Endothelial cell of umbilical vein (primary cell): ENCODE measurements around the gene RNASE13. TPM values are rescaled to one million over a fixed set of nuclear protein-coding genes. Genes with fewer than 3 reads are reported as not detected.

Source experiments
- BruUV-seq: library from RNA; stranded (reverse); fragments of 400-500 nt; replicated peaks from 2 replicates; lab custom pipeline; 2021; lab: Mats Ljungman, UMichigan
- CTCF ChIA-PET: fragments of 300-600, 350-600 bp; sonication (Branson Sonifier 250); formaldehyde crosslinking; loops from one replicate; lab custom pipeline; 2021; ENCODE audit warnings: antibody characterized with exemption, inconsistent platforms; lab: Charles Lee
- POLR2A ChIA-PET: fragments of 300-600, 350-600 bp; sonication (Branson Sonifier 250); formaldehyde crosslinking; loops from one replicate; lab custom pipeline; 2021; ENCODE audit warnings: antibody characterized with exemption, inconsistent platforms; lab: Charles Lee
- DNase-seq: peaks from one replicate; pipeline ENCODE4 v3.0.0-alpha.2; 2011; ENCODE audit warnings: low read depth, low spot score
- FAIRE-seq: peaks from 2 replicates; lab custom pipeline; 2011; peaks lifted over from hg19 to GRCh38; lab: Jason Lieb, UNC
- H2AFZ ChIP-seq: 2 replicates; pipeline ENCODE4 v1.6.0; 2012; ENCODE audit warnings: low read depth, low read length, control low read depth, inconsistent platforms
- H3K27ac ChIP-seq: 2 replicates; pipeline ENCODE4 v1.5.1; 2011; ENCODE audit warnings: low read depth, mild to moderate bottlenecking, control low read depth, low read length, moderate library complexity; ENCODE audit not compliant: insufficient read depth
- H3K27me3 ChIP-seq, 2 experiments: 2 replicates each; pipeline versions ENCODE4 v1.6.0 to v1.6.1; 2011; ENCODE audit warnings: low read length in 2 of 2, mixed read lengths in 1 of 2; ENCODE audit not compliant: control insufficient read depth in 2 of 2, insufficient read depth in 2 of 2
- H3K36me3 ChIP-seq, 2 experiments: 2 replicates in 1 of 2; 3 replicates in 1 of 2; pipeline ENCODE4 v1.5.1; 2011; ENCODE audit warnings: low read length in 2 of 2, mild to moderate bottlenecking in 1 of 2, moderate library complexity in 1 of 2; ENCODE audit not compliant: control insufficient read depth in 2 of 2, insufficient read depth in 2 of 2; ENCODE audit errors: extremely low read depth in 1 of 2
- H3K4me1 ChIP-seq: 3 replicates; pipeline ENCODE4 v1.5.1; 2011; ENCODE audit warnings: mild to moderate bottlenecking, low read length; ENCODE audit not compliant: control insufficient read depth, insufficient read depth; ENCODE audit errors: extremely low read depth
- H3K4me2 ChIP-seq: 2 replicates; pipeline ENCODE4 v1.6.1; 2011; ENCODE audit warnings: low read length, control low read depth, mixed read lengths; ENCODE audit not compliant: insufficient read depth
- H3K4me3 ChIP-seq, 3 experiments: fragments of 200-600 bp in 1 of 3; sonication (generic), shearing (Covaris generic) in 1 of 3; replicated peaks in 1 of 3; 2 replicates each; pipeline ENCODE4 v1.5.1; 2011 to 2016; ENCODE audit warnings: control low read depth in 3 of 3, low read length in 3 of 3, mild to moderate bottlenecking in 2 of 3, inconsistent platforms in 1 of 3, low read depth in 1 of 3, moderate library complexity in 1 of 3; ENCODE audit not compliant: insufficient read depth in 1 of 3
- H3K79me2 ChIP-seq: 2 replicates; pipeline ENCODE4 v1.6.0; 2012; ENCODE audit warnings: low read length, inconsistent platforms; ENCODE audit not compliant: control insufficient read depth, insufficient read depth
- H3K9ac ChIP-seq: replicated peaks from 2 replicates; pipeline ENCODE3; 2011; ENCODE audit warnings: low read length, control low read depth; ENCODE audit not compliant: insufficient read depth; ENCODE audit errors: extremely low read depth
- H3K9me1 ChIP-seq: replicated peaks from 3 replicates; pipeline ENCODE4 v1.6.0; 2011; ENCODE audit warnings: mild to moderate bottlenecking, low read length; ENCODE audit not compliant: control insufficient read depth, insufficient read depth; ENCODE audit errors: extremely low read depth
- H3K9me3 ChIP-seq: replicated peaks from 2 replicates; pipeline ENCODE4 v1.5.1; 2012; ENCODE audit warnings: low read length, inconsistent platforms; ENCODE audit not compliant: control insufficient read depth, insufficient read depth
- H4K20me1 ChIP-seq: replicated peaks from 2 replicates; pipeline ENCODE3; 2011; ENCODE audit warnings: mild to moderate bottlenecking, low read length; ENCODE audit not compliant: control insufficient read depth, insufficient read depth; ENCODE audit errors: extremely low read depth
- CTCF ChIP-seq, 2 donors: IDR thresholded peaks; 1 replicate in 1 of 2; 2 replicates in 1 of 2; pipeline ENCODE4 v1.5.1; 2011; ENCODE audit warnings: low read length in 2 of 2, mild to moderate bottlenecking in 2 of 2, moderate library complexity in 2 of 2, control low read depth in 1 of 2, inconsistent platforms in 1 of 2, low read depth in 1 of 2; ENCODE audit not compliant: insufficient read depth in 1 of 2; ENCODE audit errors: extremely low read depth in 1 of 2
- EZH2 ChIP-seq: IDR thresholded peaks from 2 replicates; pipeline ENCODE4 v1.6.1; 2012; ENCODE audit warnings: borderline replicate concordance, low read depth, mild to moderate bottlenecking, moderate library complexity, low read length, inconsistent platforms; ENCODE audit not compliant: severe bottlenecking
- FOS ChIP-seq: IDR thresholded peaks from 2 replicates; pipeline ENCODE4 v1.6.1; 2011; ENCODE audit warnings: mild to moderate bottlenecking, low read length, moderate library complexity, borderline replicate concordance; ENCODE audit not compliant: insufficient read depth
- GATA2 ChIP-seq: IDR thresholded peaks from 2 replicates; pipeline ENCODE4 v1.7.0; 2011; ENCODE audit warnings: low read depth, mild to moderate bottlenecking, moderate library complexity, mixed read lengths, low read length; ENCODE audit not compliant: insufficient read length, insufficient read depth
- JUN ChIP-seq: IDR thresholded peaks from 2 replicates; pipeline ENCODE4 v1.6.1; 2011; ENCODE audit warnings: borderline replicate concordance, low read depth; ENCODE audit not compliant: insufficient read length, insufficient read depth
- MAX ChIP-seq: IDR thresholded peaks from 2 replicates; pipeline ENCODE4 v1.6.1; 2011; ENCODE audit not compliant: insufficient read depth, insufficient read length
- MYC ChIP-seq: IDR thresholded peaks from one replicate; pipeline ENCODE4 v1.6.1; 2011; ENCODE audit warnings: mild to moderate bottlenecking, low read depth, low read length
- POLR2A ChIP-seq: IDR thresholded peaks from 2 replicates; pipeline ENCODE4 v1.6.1; 2012; ENCODE audit warnings: low read depth, mild to moderate bottlenecking, control low read depth, low read length
- POLR2AphosphoS5 ChIP-seq: IDR thresholded peaks from 2 replicates; pipeline ENCODE4 v1.6.1; 2012; ENCODE audit warnings: low read depth, mild to moderate bottlenecking, control low read depth, low read length, moderate library complexity; ENCODE audit not compliant: insufficient read depth
- dilution Hi-C: fragments of 300-500 bp; cut with MboI; formaldehyde crosslinking; loops from one replicate; pipeline ENCODE4 v1.15.0; 2019; ENCODE audit warnings: low sequenced_read_pairs; ENCODE audit not compliant: extremely low pct_ligation_motif_present
- intact Hi-C: fragments of 100-400 bp; cut with micrococcal nuclease; formaldehyde crosslinking; loops from one replicate; pipeline ENCODE4 v1.10.0; 2022
- polyA plus RNA-seq, 4 experiments: library from polyadenylated mRNA; depleted of rRNA in 3 of 4; stranded (reverse) in 3 of 4; unstranded in 1 of 4; fragments of >200 nt; gene quantifications; 2 replicates each; pipeline versions ENCODE4 v1.2.1 to v1.2.3, GENCODE V29; 2011 to 2012; ENCODE audit warnings: missing spikeins in 1 of 4
- total RNA-seq: library from RNA; stranded (reverse); gene quantifications from 2 replicates; pipeline ENCODE4 v1.2.3, GENCODE V29; 2021

RNASE13 gene
- total and polyA plus RNA-seq, 2 donors (not counting 3 experiments of a cell fraction or from before 2014, with no cell fraction given) = not detected

- TF ChIP-seq MAX (no peak), POLR2A (no peak), JUN (no peak), MYC (no peak), GATA2 (peak; percentile 53)
- Histone ChIP-seq H3K9me1 (no peaks in the 10 kb centered on the region), H3K4me2 (no peak overlapping the region), H2AFZ (no peak overlapping the region), H3K36me3 (no peaks in the 10 kb centered on the region), H3K4me3 (no peak overlapping the region), H3K4me1 (peaks cover under 1% of the 10 kb centered on the region), H3K27me3 (peaks cover 12 to 15% of the 10 kb centered on the region in 2 experiments), H3K9me3 (no peaks in the 10 kb centered on the region), H4K20me1 (no peaks in the 10 kb centered on the region), H3K9ac (no peak overlapping the region), H3K27ac (no peak overlapping the region), H3K79me2 (no peaks in the 10 kb centered on the region)
- dilution Hi-C loops = no loop called here
- FAIRE-seq = no peak
- no TSS peak for BruUV-seq
- peak; percentile 9 for DNase-seq
- ChIA-PET CTCF (interaction anchor here (0.8 to 7.0 kb wide), 5 partner anchors 11 to 207 kb away, joined by 3 to 214 read pairs (median 4); no protein-coding TSS in a partner anchor), POLR2A (no interaction called here)
- intact Hi-C loops = no loop called here
Measured at GRCh38 chr14:21043974-21044618, 9.5 kb upstream of the RNASE13 start.

- no TSS peak for BruUV-seq
- Histone ChIP-seq H3K27ac (no peak overlapping the region), H3K4me1 (peaks cover 4% of the 10 kb centered on the region), H3K36me3 (no peaks in the 10 kb centered on the region), H4K20me1 (no peaks in the 10 kb centered on the region), H3K79me2 (no peaks in the 10 kb centered on the region), H3K9ac (no peak overlapping the region), H3K4me2 (no peak overlapping the region), H3K4me3 (no peak overlapping the region), H3K9me3 (no peaks in the 10 kb centered on the region), H3K9me1 (no peaks in the 10 kb centered on the region), H3K27me3 (peaks cover 12 to 15% of the 10 kb centered on the region in 2 experiments), H2AFZ (no peak overlapping the region)
- FAIRE-seq (no peak), DNase-seq (no peak)
- ChIA-PET POLR2A (no interaction called here), CTCF (interaction anchor here (0.8 to 7.0 kb wide), 6 partner anchors 10 to 207 kb away, joined by 3 to 214 read pairs (median 4); no protein-coding TSS in a partner anchor)
- no peak for TF ChIP-seq POLR2A
- no peak for TF ChIP-seq MAX
- TF ChIP-seq JUN = no peak
- no peak for TF ChIP-seq GATA2
- no peak for TF ChIP-seq POLR2AphosphoS5
- TF ChIP-seq MYC = no peak
- TF ChIP-seq CTCF (IDR thresholded peaks at IDR 0.05; ENCODE audit: extremely low read depth in 1 of 2, insufficient read depth in 1 of 2, low read depth in 1 of 2, low read length in 2 of 2) = no peak
- no peak for TF ChIP-seq EZH2
- no peak for TF ChIP-seq FOS
- dilution Hi-C loops = no loop called here
- intact Hi-C loops = no loop called here
Measured at GRCh38 chr14:21043387-21043973, 8.9 kb upstream of the RNASE13 start.
